GM10266 (cell line): ENCODE measurements around the gene SPEN.
"Not testable (repeated sequence)": the region's sequence is repeated elsewhere in the genome, so short reads cannot be mapped to it uniquely, and the experiment has no call there.

Experiments used
- DNase-seq: peaks from one replicate; pipeline ENCODE4 v3.0.0; 2012; ENCODE audit errors: extremely low spot score
- TF ChIP-seq, protein P1 (sequence below): IDR thresholded peaks from 2 replicates; pipeline ENCODE4 v1.5.1; 2012; ENCODE audit warnings: mild to moderate bottlenecking, low read depth; ENCODE audit not compliant: control insufficient read depth, insufficient read depth; ENCODE audit errors: missing control alignments

Gene SPEN

DNA sequence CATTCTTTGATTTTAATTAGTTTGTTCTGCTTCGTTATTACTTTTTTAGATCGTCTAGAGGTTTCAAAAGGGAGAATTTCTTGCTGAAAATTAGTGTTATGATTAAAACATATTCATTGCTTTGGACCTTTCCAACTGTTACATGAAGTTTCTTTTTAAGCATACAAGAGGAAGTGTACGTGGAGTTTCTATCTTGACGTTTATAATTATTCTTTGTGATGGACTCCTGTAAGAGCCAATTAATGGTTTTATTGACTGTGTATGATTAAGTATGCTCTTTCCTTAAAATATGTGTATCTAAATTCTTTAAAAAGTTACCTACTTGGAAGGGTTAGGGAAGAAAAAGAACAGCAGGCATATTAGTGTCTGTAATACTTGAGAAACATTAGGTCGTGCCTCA, 37.8 kb downstream of the SPEN start:
- TF ChIP-seq, protein P1, sequence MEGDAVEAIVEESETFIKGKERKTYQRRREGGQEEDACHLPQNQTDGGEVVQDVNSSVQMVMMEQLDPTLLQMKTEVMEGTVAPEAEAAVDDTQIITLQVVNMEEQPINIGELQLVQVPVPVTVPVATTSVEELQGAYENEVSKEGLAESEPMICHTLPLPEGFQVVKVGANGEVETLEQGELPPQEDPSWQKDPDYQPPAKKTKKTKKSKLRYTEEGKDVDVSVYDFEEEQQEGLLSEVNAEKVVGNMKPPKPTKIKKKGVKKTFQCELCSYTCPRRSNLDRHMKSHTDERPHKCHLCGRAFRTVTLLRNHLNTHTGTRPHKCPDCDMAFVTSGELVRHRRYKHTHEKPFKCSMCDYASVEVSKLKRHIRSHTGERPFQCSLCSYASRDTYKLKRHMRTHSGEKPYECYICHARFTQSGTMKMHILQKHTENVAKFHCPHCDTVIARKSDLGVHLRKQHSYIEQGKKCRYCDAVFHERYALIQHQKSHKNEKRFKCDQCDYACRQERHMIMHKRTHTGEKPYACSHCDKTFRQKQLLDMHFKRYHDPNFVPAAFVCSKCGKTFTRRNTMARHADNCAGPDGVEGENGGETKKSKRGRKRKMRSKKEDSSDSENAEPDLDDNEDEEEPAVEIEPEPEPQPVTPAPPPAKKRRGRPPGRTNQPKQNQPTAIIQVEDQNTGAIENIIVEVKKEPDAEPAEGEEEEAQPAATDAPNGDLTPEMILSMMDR: no peak
- no peak for DNase-seq

DNA sequence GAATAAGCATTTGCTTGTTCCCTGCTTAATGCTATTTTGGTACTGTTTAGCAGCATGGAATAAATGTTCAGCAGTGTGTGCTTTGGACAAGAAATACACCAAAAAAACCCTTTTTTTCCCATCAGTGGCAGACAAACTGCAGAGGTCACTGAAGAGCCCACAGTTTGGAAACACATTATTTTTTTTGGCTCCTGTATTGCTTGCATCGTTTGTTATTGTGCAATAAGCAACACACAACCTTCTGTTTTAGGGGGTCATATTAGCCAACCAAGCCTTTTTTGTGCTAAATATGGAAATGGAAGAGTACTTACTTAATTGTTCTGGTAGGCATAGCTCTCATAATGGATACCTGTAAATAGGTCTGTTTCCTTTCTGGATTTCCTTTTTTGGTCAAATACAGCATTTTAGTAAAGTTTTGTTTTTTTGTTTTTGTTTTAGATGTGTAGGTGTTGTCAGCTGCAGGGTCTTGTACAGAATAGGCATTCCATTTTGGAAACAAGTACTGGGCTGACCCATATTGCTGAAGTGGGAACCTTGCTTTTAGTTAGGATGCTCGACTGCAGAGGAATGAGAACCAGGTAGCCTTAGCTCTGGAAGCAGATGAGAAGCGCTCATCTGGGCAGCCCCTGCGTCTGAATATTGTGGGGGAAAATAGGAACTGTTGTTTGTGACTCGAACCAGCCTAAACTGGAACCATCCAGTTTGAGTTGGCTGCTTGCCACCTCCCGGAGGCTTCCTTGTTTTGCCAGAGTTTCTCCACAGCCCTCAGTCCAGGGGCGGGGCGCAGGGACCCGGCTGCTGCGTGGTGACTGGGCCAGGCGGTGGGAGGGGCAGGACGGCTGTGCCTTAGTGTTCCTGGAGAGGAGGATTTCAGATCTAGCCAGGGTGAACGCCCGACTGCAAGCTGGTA, 38.4 kb downstream of the SPEN start:
- peak; percentile 13 for DNase-seq
- TF ChIP-seq, protein P1: no peak

- TF ChIP-seq, protein P1: no peak
- DNase-seq: no peak
These were observed 39.2 kb downstream of the SPEN start for GRCh38 chr1:15886611-15887167.

GRCh38 chr1:15892857-15893599, 45.5 kb downstream of the SPEN start:
- not testable (repeated sequence) for DNase-seq

DNA sequence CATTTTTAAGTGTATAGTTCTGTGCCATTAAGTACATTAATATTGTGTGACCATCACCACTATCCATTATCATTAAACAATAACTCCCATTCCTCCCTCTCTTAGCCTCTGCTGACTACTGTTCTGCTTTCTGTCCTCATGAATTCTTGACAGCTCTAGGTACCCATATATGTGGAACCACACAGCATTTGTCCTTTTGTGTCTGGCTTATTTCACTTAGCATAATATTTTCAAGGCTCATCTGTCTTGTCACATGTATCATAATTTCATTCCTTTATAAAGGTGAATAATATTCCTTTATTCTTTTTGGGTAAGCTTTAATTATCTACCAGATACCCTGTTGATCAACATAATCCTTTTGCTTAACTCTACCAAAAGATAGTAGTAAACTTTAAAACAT, 47.7 kb downstream of the SPEN start:
- DNase-seq: no peak
- TF ChIP-seq, protein P1: no peak

DNA sequence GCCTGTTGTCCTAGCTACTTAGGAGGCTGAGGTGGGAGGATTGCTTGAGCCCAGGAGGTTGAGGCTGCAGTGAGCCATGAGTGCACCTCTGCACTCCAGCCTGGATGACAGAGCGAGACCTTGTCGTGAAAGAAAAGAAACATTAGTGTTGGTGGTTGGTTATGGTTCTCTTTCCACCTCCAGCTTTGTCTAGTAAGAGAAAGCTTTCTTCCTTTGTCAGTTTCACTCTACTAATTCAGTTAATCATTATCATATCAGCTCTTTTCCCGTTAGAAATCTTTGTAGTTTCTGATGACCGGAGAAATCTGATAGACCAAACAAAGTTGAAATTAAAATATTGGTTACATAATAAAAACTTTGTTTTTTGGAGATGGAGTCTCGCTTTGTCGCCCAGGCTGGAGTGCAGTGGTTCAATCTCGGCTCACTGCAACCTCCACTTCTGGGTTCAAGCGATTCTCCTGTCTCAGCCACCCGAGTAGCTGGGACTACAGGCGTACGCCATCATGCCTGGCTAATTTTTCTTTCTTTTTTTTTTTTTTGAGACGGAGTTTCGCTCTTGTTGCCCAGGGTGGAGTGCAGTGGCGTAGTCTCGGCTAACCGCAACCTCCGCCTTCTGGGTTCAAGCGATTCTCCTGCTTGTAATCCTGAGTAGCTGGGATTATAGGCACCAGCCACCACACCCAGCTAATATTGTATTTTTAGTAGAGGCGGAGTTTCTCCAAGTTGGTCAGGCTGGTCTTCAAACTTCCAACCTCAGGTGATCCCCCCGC, 49.5 kb downstream of the SPEN start:
- not testable (repeated sequence) for DNase-seq

DNA sequence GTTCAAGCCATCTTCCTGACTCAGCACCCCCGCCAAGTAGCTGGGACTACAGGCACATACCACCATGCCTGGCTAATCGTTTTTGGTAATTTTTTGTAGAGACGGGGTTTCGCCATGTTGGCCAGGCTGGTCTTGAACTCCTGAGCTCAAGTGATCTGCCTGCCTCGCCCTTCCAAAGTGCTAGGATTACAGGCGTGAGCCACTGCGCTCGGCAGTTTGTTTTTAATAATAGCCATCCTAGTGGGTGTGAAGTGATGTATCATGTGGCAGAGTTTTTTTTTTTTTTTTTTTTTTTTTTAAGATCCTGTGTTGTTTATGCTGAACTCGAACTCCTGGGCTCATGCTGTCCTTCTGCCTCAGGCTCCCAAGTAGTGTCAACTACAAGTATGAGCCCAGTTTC, 51.8 kb downstream of the SPEN start:
- TF ChIP-seq, protein P1: no peak
- DNase-seq: no peak
